SU-DHL-6 (cell line): ENCODE measurements around the gene GINS1.

Source experiments
- H2AFZ ChIP-seq: fragments of 200-600 bp; sonication (generic); 2 replicates; pipeline ENCODE4 v1.6.1; 2014; ENCODE audit warnings: low read depth, mild to moderate bottlenecking, moderate library complexity, mixed read lengths, antibody characterized with exemption, low read length; ENCODE audit not compliant: severe bottlenecking
- H3F3A ChIP-seq: fragments of 200-600 bp; shearing (Covaris generic); 2 replicates; pipeline ENCODE4 v1.6.0; 2016; ENCODE audit warnings: antibody characterized with exemption, mild to moderate bottlenecking; ENCODE audit not compliant: insufficient read depth
- H3K27ac ChIP-seq: fragments of 200-600 bp; sonication (generic); 2 replicates; pipeline ENCODE4 v1.5.1; 2016; ENCODE audit warnings: low read depth, mild to moderate bottlenecking, low read length, moderate library complexity, mixed read lengths
- H3K27me3 ChIP-seq: fragments of 200-600 bp; sonication (generic), shearing (Covaris generic); 2 replicates; pipeline ENCODE4 v1.6.0; 2014; ENCODE audit warnings: mild to moderate bottlenecking, low read length
- H3K36me3 ChIP-seq: fragments of 200-600 bp; sonication (generic); 2 replicates; pipeline ENCODE4 v1.6.1; 2014; ENCODE audit warnings: mild to moderate bottlenecking, low read length, mixed read lengths
- H3K4me2 ChIP-seq: fragments of 300-600, 200-600 bp; shearing (Covaris generic), sonication (generic); 2 replicates; pipeline ENCODE4 v1.6.0; 2014; ENCODE audit warnings: low read length, low read depth, mild to moderate bottlenecking; ENCODE audit not compliant: poor library complexity, severe bottlenecking
- H3K4me3 ChIP-seq: fragments of 200-600 bp; sonication (generic); 2 replicates; pipeline ENCODE4 v1.5.1; 2014; ENCODE audit warnings: antibody characterized with exemption, low read length, mild to moderate bottlenecking, mixed read lengths; ENCODE audit not compliant: insufficient read depth, poor library complexity, severe bottlenecking
- H3K79me2 ChIP-seq: fragments of 200-600 bp; sonication (generic); 2 replicates; pipeline ENCODE4 v1.6.1; 2014; ENCODE audit warnings: mild to moderate bottlenecking, low read length, moderate library complexity; ENCODE audit not compliant: insufficient read depth
- H3K9ac ChIP-seq: fragments of 200-600 bp; sonication (generic); 2 replicates; pipeline ENCODE4 v1.7.0; 2014; ENCODE audit warnings: mild to moderate bottlenecking, low read length
- H3K9me2 ChIP-seq: fragments of 200-600 bp; sonication (generic); replicated peaks from 2 replicates; pipeline ENCODE4 v1.6.1; 2014; ENCODE audit warnings: low read length; ENCODE audit not compliant: insufficient read depth
- H3K9me3 ChIP-seq: fragments of 200-600 bp; sonication (generic); 2 replicates; pipeline ENCODE4 v1.6.1; 2014; ENCODE audit warnings: low read length, mixed read lengths; ENCODE audit not compliant: insufficient read depth
- H4K20me1 ChIP-seq: fragments of 200-600 bp; sonication (generic); 2 replicates; pipeline ENCODE4 v1.6.1; 2014; ENCODE audit warnings: low read depth, mild to moderate bottlenecking, antibody characterized with exemption, low read length, moderate library complexity, mixed read lengths
- CTCF ChIP-seq: fragments of 200-600 bp; sonication (generic); IDR thresholded peaks from one replicate; pipeline ENCODE4 v1.5.1; 2017; ENCODE audit warnings: antibody characterized with exemption, mild to moderate bottlenecking, low read length, moderate library complexity; ENCODE audit not compliant: insufficient read depth, poor library complexity, severe bottlenecking
- EZH2phosphoT487 ChIP-seq: fragments of 200-600 bp; sonication (generic), shearing (Covaris generic); conservative IDR thresholded peaks from 2 replicates; pipeline ENCODE4 v1.6.1; 2018; ENCODE audit warnings: mild to moderate bottlenecking, antibody characterized with exemption, low read length, moderate library complexity, mixed read lengths

GINS1 gene

GRCh38 chr20:25497586-25498279, 90.3 kb downstream of the GINS1 start:
- no peaks in the 10 kb centered on the region for H3K79me2 ChIP-seq
- H3K9me3 ChIP-seq, result no peaks in the 10 kb centered on the region
- no peaks in the 10 kb centered on the region for H3K9me2 ChIP-seq
- H4K20me1 ChIP-seq, result no peaks in the 10 kb centered on the region
- no peak overlapping the region for H2AFZ ChIP-seq
- no peaks in the 10 kb centered on the region for H3K36me3 ChIP-seq
- H3K27me3 ChIP-seq, result no peaks in the 10 kb centered on the region
- H3F3A ChIP-seq, result no peaks in the 10 kb centered on the region
- no peak overlapping the region for H3K4me2 ChIP-seq
- TF ChIP-seq CTCF (no peak), EZH2phosphoT487 (no peak)
- no peak overlapping the region for H3K9ac ChIP-seq
- H3K4me3 ChIP-seq, result no peak overlapping the region
- H3K27ac ChIP-seq, result no peak overlapping the region
